SU-DHL-6 (cell line): ENCODE measurements around the gene FBLN7.

Source experiments
- H2AFZ ChIP-seq: fragments of 200-600 bp; sonication (generic); 2 replicates; pipeline ENCODE4 v1.6.1; 2014; ENCODE audit warnings: low read depth, mild to moderate bottlenecking, moderate library complexity, mixed read lengths, antibody characterized with exemption, low read length; ENCODE audit not compliant: severe bottlenecking
- H3F3A ChIP-seq: fragments of 200-600 bp; shearing (Covaris generic); 2 replicates; pipeline ENCODE4 v1.6.0; 2016; ENCODE audit warnings: antibody characterized with exemption, mild to moderate bottlenecking; ENCODE audit not compliant: insufficient read depth
- H3K27ac ChIP-seq: fragments of 200-600 bp; sonication (generic); 2 replicates; pipeline ENCODE4 v1.5.1; 2016; ENCODE audit warnings: low read depth, mild to moderate bottlenecking, low read length, moderate library complexity, mixed read lengths
- H3K27me3 ChIP-seq: fragments of 200-600 bp; sonication (generic), shearing (Covaris generic); 2 replicates; pipeline ENCODE4 v1.6.0; 2014; ENCODE audit warnings: mild to moderate bottlenecking, low read length
- H3K36me3 ChIP-seq: fragments of 200-600 bp; sonication (generic); 2 replicates; pipeline ENCODE4 v1.6.1; 2014; ENCODE audit warnings: mild to moderate bottlenecking, low read length, mixed read lengths
- H3K4me2 ChIP-seq: fragments of 300-600, 200-600 bp; shearing (Covaris generic), sonication (generic); 2 replicates; pipeline ENCODE4 v1.6.0; 2014; ENCODE audit warnings: low read length, low read depth, mild to moderate bottlenecking; ENCODE audit not compliant: poor library complexity, severe bottlenecking
- H3K4me3 ChIP-seq: fragments of 200-600 bp; sonication (generic); 2 replicates; pipeline ENCODE4 v1.5.1; 2014; ENCODE audit warnings: antibody characterized with exemption, low read length, mild to moderate bottlenecking, mixed read lengths; ENCODE audit not compliant: insufficient read depth, poor library complexity, severe bottlenecking
- H3K79me2 ChIP-seq: fragments of 200-600 bp; sonication (generic); 2 replicates; pipeline ENCODE4 v1.6.1; 2014; ENCODE audit warnings: mild to moderate bottlenecking, low read length, moderate library complexity; ENCODE audit not compliant: insufficient read depth
- H3K9ac ChIP-seq: fragments of 200-600 bp; sonication (generic); 2 replicates; pipeline ENCODE4 v1.7.0; 2014; ENCODE audit warnings: mild to moderate bottlenecking, low read length
- H3K9me2 ChIP-seq: fragments of 200-600 bp; sonication (generic); replicated peaks from 2 replicates; pipeline ENCODE4 v1.6.1; 2014; ENCODE audit warnings: low read length; ENCODE audit not compliant: insufficient read depth
- H3K9me3 ChIP-seq: fragments of 200-600 bp; sonication (generic); 2 replicates; pipeline ENCODE4 v1.6.1; 2014; ENCODE audit warnings: low read length, mixed read lengths; ENCODE audit not compliant: insufficient read depth
- H4K20me1 ChIP-seq: fragments of 200-600 bp; sonication (generic); 2 replicates; pipeline ENCODE4 v1.6.1; 2014; ENCODE audit warnings: low read depth, mild to moderate bottlenecking, antibody characterized with exemption, low read length, moderate library complexity, mixed read lengths
- CTCF ChIP-seq: fragments of 200-600 bp; sonication (generic); IDR thresholded peaks from one replicate; pipeline ENCODE4 v1.5.1; 2017; ENCODE audit warnings: antibody characterized with exemption, mild to moderate bottlenecking, low read length, moderate library complexity; ENCODE audit not compliant: insufficient read depth, poor library complexity, severe bottlenecking
- EZH2phosphoT487 ChIP-seq: fragments of 200-600 bp; sonication (generic), shearing (Covaris generic); conservative IDR thresholded peaks from 2 replicates; pipeline ENCODE4 v1.6.1; 2018; ENCODE audit warnings: mild to moderate bottlenecking, antibody characterized with exemption, low read length, moderate library complexity, mixed read lengths

Gene FBLN7

GRCh38 chr2:112161431-112162145 lies 23.4 kb downstream of the FBLN7 start:
- TF ChIP-seq CTCF (no peak), EZH2phosphoT487 (no peak)
- H3K9me3 ChIP-seq = no peaks in the 10 kb centered on the region
- peaks cover 5% of the 10 kb centered on the region for H3F3A ChIP-seq
- no peak overlapping the region for H3K4me3 ChIP-seq
- no peaks in the 10 kb centered on the region for H3K36me3 ChIP-seq
- H3K4me2 ChIP-seq = no peak overlapping the region
- H2AFZ ChIP-seq = no peak overlapping the region
- H3K27me3 ChIP-seq = no peaks in the 10 kb centered on the region
- H4K20me1 ChIP-seq = no peaks in the 10 kb centered on the region
- no peak overlapping the region for H3K27ac ChIP-seq
- H3K9ac ChIP-seq = no peak overlapping the region
- H3K79me2 ChIP-seq = no peaks in the 10 kb centered on the region
- H3K9me2 ChIP-seq = no peaks in the 10 kb centered on the region

- H3K27me3 ChIP-seq = no peaks in the 10 kb centered on the region
- no peak overlapping the region for H3K4me3 ChIP-seq
- no peak overlapping the region for H3K27ac ChIP-seq
- H3K9me2 ChIP-seq = no peaks in the 10 kb centered on the region
- H3K9me3 ChIP-seq = no peaks in the 10 kb centered on the region
- no peak overlapping the region for H3K9ac ChIP-seq
- no peak overlapping the region for H3K4me2 ChIP-seq
- H3K36me3 ChIP-seq = no peaks in the 10 kb centered on the region
- H3K79me2 ChIP-seq = no peaks in the 10 kb centered on the region
- H4K20me1 ChIP-seq = no peaks in the 10 kb centered on the region
- no peak for TF ChIP-seq CTCF
- no peak for TF ChIP-seq EZH2phosphoT487
- H2AFZ ChIP-seq = no peak overlapping the region
- H3F3A ChIP-seq = peaks cover 5% of the 10 kb centered on the region
These were observed 24.2 kb downstream of the FBLN7 start for GRCh38 chr2:112162341-112162740.

- Histone ChIP-seq H3K4me2 (no peak overlapping the region), H3F3A (peaks cover 5% of the 10 kb centered on the region), H2AFZ (no peak overlapping the region), H3K9me3 (no peaks in the 10 kb centered on the region), H3K36me3 (no peaks in the 10 kb centered on the region), H3K79me2 (no peaks in the 10 kb centered on the region), H3K4me3 (no peak overlapping the region), H3K27ac (no peak overlapping the region), H4K20me1 (no peaks in the 10 kb centered on the region), H3K9me2 (no peaks in the 10 kb centered on the region), H3K27me3 (no peaks in the 10 kb centered on the region), H3K9ac (no peak overlapping the region)
- TF ChIP-seq EZH2phosphoT487 (no peak), CTCF (no peak)
These were observed 24.8 kb downstream of the FBLN7 start for GRCh38 chr2:112162956-112163355.
